OCI-LY7 (cell line): ENCODE measurements around the gene CHN1.

Experiments
- EZH2phosphoT487 ChIP-seq: fragments of 200-600 bp; sonication (generic); IDR thresholded peaks from 2 replicates; pipeline ENCODE4 v1.6.1; 2018; ENCODE audit warnings: low read depth, borderline replicate concordance, mild to moderate bottlenecking, mixed run types, antibody characterized with exemption, low read length, moderate library complexity, mixed read lengths
- TF ChIP-seq, protein P1 (sequence below): fragments of 200-600 bp; sonication (generic); conservative IDR thresholded peaks from 2 replicates; pipeline ENCODE4 v1.5.1; 2014; ENCODE audit warnings: mild to moderate bottlenecking, antibody characterized with exemption, low read length, moderate library complexity, mixed read lengths

DNA sequence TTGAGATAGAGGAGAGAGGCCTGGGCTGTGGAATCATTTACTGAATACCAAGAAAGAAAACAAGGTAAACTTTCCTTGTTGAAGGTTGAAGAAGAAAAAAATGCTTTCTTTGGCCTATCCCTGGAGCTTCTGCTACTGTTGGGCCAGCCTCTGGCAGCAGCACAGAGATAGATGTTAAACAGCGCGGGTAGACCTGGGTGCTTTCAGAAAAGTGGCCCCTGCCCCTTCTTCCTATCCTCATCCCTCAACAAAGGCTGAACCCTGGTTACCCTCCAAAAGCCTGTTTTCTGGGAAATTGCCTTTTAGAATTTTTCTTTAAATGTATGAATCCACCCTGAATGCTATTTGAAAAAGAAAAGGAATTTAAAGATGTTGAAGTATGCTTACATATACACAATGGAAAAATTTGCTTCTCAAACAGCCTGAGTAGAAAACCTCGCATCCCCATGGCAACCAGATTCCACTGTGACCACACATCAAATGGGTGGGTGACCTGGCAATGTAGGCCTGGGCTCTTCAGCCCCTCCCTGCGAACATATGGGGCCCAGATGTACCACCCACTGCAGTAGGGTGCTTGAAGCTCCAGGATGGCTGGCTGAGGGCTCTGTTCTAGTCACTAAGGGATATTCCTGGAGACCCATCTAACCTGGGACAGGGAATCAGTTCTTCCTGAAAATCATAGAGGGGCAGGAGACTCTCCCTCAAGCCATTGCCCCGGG lies 217.5 kb downstream of the CHN1 start:
- TF ChIP-seq, protein P1, sequence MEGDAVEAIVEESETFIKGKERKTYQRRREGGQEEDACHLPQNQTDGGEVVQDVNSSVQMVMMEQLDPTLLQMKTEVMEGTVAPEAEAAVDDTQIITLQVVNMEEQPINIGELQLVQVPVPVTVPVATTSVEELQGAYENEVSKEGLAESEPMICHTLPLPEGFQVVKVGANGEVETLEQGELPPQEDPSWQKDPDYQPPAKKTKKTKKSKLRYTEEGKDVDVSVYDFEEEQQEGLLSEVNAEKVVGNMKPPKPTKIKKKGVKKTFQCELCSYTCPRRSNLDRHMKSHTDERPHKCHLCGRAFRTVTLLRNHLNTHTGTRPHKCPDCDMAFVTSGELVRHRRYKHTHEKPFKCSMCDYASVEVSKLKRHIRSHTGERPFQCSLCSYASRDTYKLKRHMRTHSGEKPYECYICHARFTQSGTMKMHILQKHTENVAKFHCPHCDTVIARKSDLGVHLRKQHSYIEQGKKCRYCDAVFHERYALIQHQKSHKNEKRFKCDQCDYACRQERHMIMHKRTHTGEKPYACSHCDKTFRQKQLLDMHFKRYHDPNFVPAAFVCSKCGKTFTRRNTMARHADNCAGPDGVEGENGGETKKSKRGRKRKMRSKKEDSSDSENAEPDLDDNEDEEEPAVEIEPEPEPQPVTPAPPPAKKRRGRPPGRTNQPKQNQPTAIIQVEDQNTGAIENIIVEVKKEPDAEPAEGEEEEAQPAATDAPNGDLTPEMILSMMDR: no peak
- no peak for TF ChIP-seq EZH2phosphoT487
